ENCODE measurements around the gene NRSN2.
A peak's percentile ranks its signal among the peaks of the same experiment; 100 is the strongest.

GRCh38 chr20:325045-325888, 21.6 kb upstream of the NRSN2 start, which contains the start of gene SOX12:
- peak in 1 of 6 experiments; percentile 3 for TF ChIP-seq CTCF (IDR thresholded peaks at IDR 0.05)
- peak in 2 of 4 donors; percentile 42 to 55 for TF ChIP-seq POLR2A (IDR thresholded peaks at IDR 0.05)
